GM23338 (cell line): Measurements from ENCODE around the gene RNF141. TPM values are rescaled to one million over a fixed set of nuclear protein-coding genes. Genes with fewer than 3 reads are reported as not detected.

ENCODE experiments used
- ATAC-seq: fragments of 200-7000 bp; cut with Tn5 transposase; 3 replicates; pipeline ENCODE4 v1.9.1; 2020
- DNase-seq: peaks from one replicate; pipeline ENCODE4 v3.0.0-alpha.2; 2015; ENCODE audit warnings: low spot score
- H2AFZ ChIP-seq: fragments of 200-600 bp; sonication (generic); 2 replicates; pipeline ENCODE4 v1.8.0; 2016; ENCODE audit warnings: antibody characterized with exemption, mild to moderate bottlenecking, moderate library complexity
- H3F3A ChIP-seq: fragments of 200-600 bp; sonication (generic); replicated peaks from 2 replicates; pipeline ENCODE4 v1.8.0; 2017; ENCODE audit warnings: antibody characterized with exemption, mixed run types, low read depth
- H3K27ac ChIP-seq: fragments of 200-600 bp; sonication (generic); 2 replicates; pipeline ENCODE4 v1.6.1; 2016; ENCODE audit warnings: low read depth
- H3K27me3 ChIP-seq: fragments of 200-600 bp; sonication (generic); 2 replicates; pipeline ENCODE4 v1.8.0; 2016; ENCODE audit warnings: mild to moderate bottlenecking, mixed run types, moderate library complexity; ENCODE audit not compliant: insufficient read depth
- H3K36me3 ChIP-seq: fragments of 200-600 bp; sonication (generic); 2 replicates; pipeline ENCODE4 v1.8.0; 2016; ENCODE audit warnings: mild to moderate bottlenecking; ENCODE audit not compliant: insufficient read depth
- H3K4me1 ChIP-seq: fragments of 200-600 bp; sonication (generic); 2 replicates; pipeline ENCODE4 v1.8.0; 2016; ENCODE audit warnings: mild to moderate bottlenecking, moderate library complexity; ENCODE audit not compliant: insufficient read depth
- H3K4me2 ChIP-seq: fragments of 200-600 bp; sonication (generic); 2 replicates; pipeline ENCODE4 v1.7.1; 2017; ENCODE audit warnings: mixed run types
- H3K4me3 ChIP-seq: fragments of 200-600 bp; sonication (generic); 2 replicates; pipeline ENCODE4 v1.6.1; 2016; ENCODE audit warnings: mixed run types
- H3K79me2 ChIP-seq: fragments of 200-600 bp; sonication (generic); replicated peaks from 2 replicates; pipeline ENCODE4 v1.8.0; 2017; ENCODE audit warnings: mild to moderate bottlenecking; ENCODE audit not compliant: insufficient read depth
- H3K9me2 ChIP-seq: fragments of 200-600 bp; sonication (generic); 2 replicates; pipeline ENCODE4 v1.8.0; 2017; ENCODE audit not compliant: insufficient read depth
- H4K20me1 ChIP-seq: fragments of 200-600 bp; sonication (generic); replicated peaks from 2 replicates; pipeline ENCODE4 v1.8.0; 2017; ENCODE audit warnings: mild to moderate bottlenecking; ENCODE audit not compliant: insufficient read depth
- H3K27ac Mint-ChIP-seq: 2 replicates; pipeline ENCODE4 v1.8.0; 2020; ENCODE audit warnings: inconsistent platforms, mild to moderate bottlenecking, moderate library complexity, mixed read lengths
- H3K27me3 Mint-ChIP-seq: 3 replicates; pipeline ENCODE4 v1.8.0; 2022; ENCODE audit warnings: low read depth, mild to moderate bottlenecking, moderate library complexity, mixed read lengths, inconsistent platforms; ENCODE audit not compliant: insufficient read depth, poor library complexity
- H3K36me3 Mint-ChIP-seq: 3 replicates; pipeline ENCODE4 v1.8.0; 2021; ENCODE audit warnings: low read depth, mild to moderate bottlenecking, inconsistent platforms, moderate library complexity, mixed read lengths
- H3K4me1 Mint-ChIP-seq: 3 replicates; pipeline ENCODE4 v1.8.0; 2020; ENCODE audit warnings: mild to moderate bottlenecking, inconsistent platforms, mixed read lengths
- H3K4me3 Mint-ChIP-seq: 3 replicates; pipeline ENCODE4 v1.8.0; 2021; ENCODE audit warnings: moderate library complexity, mild to moderate bottlenecking, inconsistent platforms, mixed read lengths
- H3K9me3 Mint-ChIP-seq: 3 replicates; pipeline ENCODE4 v1.8.0; 2020; ENCODE audit warnings: moderate library complexity, mild to moderate bottlenecking, inconsistent platforms, mixed read lengths
- CREB1 ChIP-seq: fragments of 250-450 bp; sonication (Bioruptor Pico); IDR thresholded peaks from 2 replicates; pipeline ENCODE4 v1.5.0; 2020; ENCODE audit warnings: low read depth, mild to moderate bottlenecking, moderate library complexity
- CTCF ChIP-seq, 2 experiments: fragments of 200-600 bp in 1 of 2; sonication (generic) in 1 of 2; conservative IDR thresholded peaks; 2 replicates each; pipeline versions ENCODE4 v1.5.1 to v1.6.1; 2016 to 2017; ENCODE audit warnings: antibody characterized with exemption in 2 of 2, low read depth in 2 of 2, mild to moderate bottlenecking in 2 of 2, moderate library complexity in 1 of 2
- ETS1 ChIP-seq: IDR thresholded peaks from 2 replicates; pipeline ENCODE4 v1.6.1; 2016; ENCODE audit warnings: antibody characterized with exemption
- EZH2 ChIP-seq: fragments of 200-600 bp; sonication (generic); IDR thresholded peaks from one replicate; pipeline ENCODE4 v1.8.0; 2017; ENCODE audit warnings: antibody characterized with exemption, mild to moderate bottlenecking, low read depth; ENCODE audit not compliant: unreplicated experiment
- POLR2AphosphoS5 ChIP-seq: IDR thresholded peaks from 2 replicates; pipeline ENCODE4 v1.6.1; 2016; ENCODE audit warnings: antibody characterized with exemption, low read depth
- STAT1 ChIP-seq: IDR thresholded peaks from one replicate; pipeline ENCODE4 v1.6.1; 2016; ENCODE audit warnings: antibody characterized with exemption; ENCODE audit not compliant: unreplicated experiment
- ZNF331 ChIP-seq: fragments of 250-450 bp; sonication (Bioruptor Pico); IDR thresholded peaks from 2 replicates; pipeline ENCODE4 v1.5.0; 2020; ENCODE audit warnings: low read depth, mild to moderate bottlenecking, moderate library complexity
- polyA plus RNA-seq: library from polyadenylated mRNA; unstranded; fragments of >200 nt; fragmentation: Nextera tagmentation; extraction: Ambion mirVana; gene quantifications from 2 replicates; pipeline ENCODE4 v1.2.1, GENCODE V29; 2016
- total RNA-seq: library from RNA; depleted of rRNA; stranded (reverse); fragments of >200 nt; shearing (Covaris generic); gene quantifications from 2 replicates; pipeline ENCODE4 v1.2.3, GENCODE V29; 2014

The RNF141 gene
- total and polyA plus RNA-seq, 2 experiments from 2014 or later, result 11.4 to 26.9 TPM

GRCh38 chr11:10478574-10479550 lies 62.1 kb downstream of the RNF141 start:
- no peak overlapping the region for H3K27ac Mint-ChIP-seq
- no peak overlapping the region for H3K4me3 Mint-ChIP-seq
- no peak for DNase-seq

GRCh38 chr11:10478066-10478465 lies 62.9 kb downstream of the RNF141 start:
- Histone ChIP-seq H4K20me1 (no peaks in the 10 kb centered on the region), H3K36me3 (no peaks in the 10 kb centered on the region), H3F3A (no peaks in the 10 kb centered on the region), H3K27ac (no peak overlapping the region), H3K4me3 (no peak overlapping the region), H3K4me1 (no peaks in the 10 kb centered on the region), H3K79me2 (no peaks in the 10 kb centered on the region), H3K27me3 (no peaks in the 10 kb centered on the region), H3K9me2 (no peaks in the 10 kb centered on the region), H2AFZ (no peak overlapping the region), H3K4me2 (no peak overlapping the region)
- no peak for DNase-seq
- H3K4me1 Mint-ChIP-seq, result peaks cover 10% of the 10 kb centered on the region; the same call in 2 of the 3 replicates
- peaks cover 2% of the 10 kb centered on the region for H3K27me3 Mint-ChIP-seq
- H3K4me3 Mint-ChIP-seq, result no peak overlapping the region; the same call in 2 of the 3 replicates
- ATAC-seq, result no peak
- no peak overlapping the region for H3K27ac Mint-ChIP-seq
- H3K9me3 Mint-ChIP-seq, result no peaks in the 10 kb centered on the region
- no peak for TF ChIP-seq POLR2AphosphoS5
- TF ChIP-seq ETS1, result no peak
- TF ChIP-seq CREB1 (CRISPR knock-in tag), result no peak
- no peak for TF ChIP-seq ZNF331 (CRISPR knock-in tag)
- TF ChIP-seq CTCF (conservative IDR thresholded peaks at IDR 0.05; ENCODE audit: low read depth in 2 of 2), result no peak
- H3K36me3 Mint-ChIP-seq, result no peaks in the 10 kb centered on the region

More at GRCh38 chr11:10478574-10479550, 62.1 kb downstream of the RNF141 start:
- no peak overlapping the region for H3K4me2 ChIP-seq
- no peak for TF ChIP-seq ETS1
- TF ChIP-seq STAT1, result no peak
- no peak for TF ChIP-seq ZNF331 (CRISPR knock-in tag)
- no peak for TF ChIP-seq CREB1 (CRISPR knock-in tag)
- TF ChIP-seq EZH2, result no peak
- Mint-ChIP-seq H3K4me1 (peaks cover 2% of the 10 kb centered on the region; the same call in 1 of the 3 replicates), H3K27me3 (peaks cover 2% of the 10 kb centered on the region), H3K9me3 (no peaks in the 10 kb centered on the region), H3K36me3 (no peaks in the 10 kb centered on the region)
- no peaks in the 10 kb centered on the region for H3F3A ChIP-seq
- H3K4me1 ChIP-seq, result no peaks in the 10 kb centered on the region
- H3K9me2 ChIP-seq, result no peaks in the 10 kb centered on the region
- no peak overlapping the region for H3K27ac ChIP-seq
- H2AFZ ChIP-seq, result no peak overlapping the region
- H4K20me1 ChIP-seq, result no peaks in the 10 kb centered on the region
- no peak for ATAC-seq
- no peak overlapping the region for H3K4me3 ChIP-seq
- no peaks in the 10 kb centered on the region for H3K79me2 ChIP-seq
- no peaks in the 10 kb centered on the region for H3K27me3 ChIP-seq
- no peaks in the 10 kb centered on the region for H3K36me3 ChIP-seq
